Stimulated activated CD4-positive, alpha-beta T cell treated with anti-CD3 and anti-CD28 coated beads, Interleukin-15, amount 100 ng/mL, for 1 hour (primary cell): ENCODE data around the gene PTPRN2.

ENCODE experiments used
- DNase-seq, 2 donors: peaks; one replicate each; pipeline ENCODE4 v3.0.0-alpha.2; 2020; ENCODE audit warnings: low read depth in 1 of 2, low spot score in 1 of 2

PTPRN2 gene

DNA sequence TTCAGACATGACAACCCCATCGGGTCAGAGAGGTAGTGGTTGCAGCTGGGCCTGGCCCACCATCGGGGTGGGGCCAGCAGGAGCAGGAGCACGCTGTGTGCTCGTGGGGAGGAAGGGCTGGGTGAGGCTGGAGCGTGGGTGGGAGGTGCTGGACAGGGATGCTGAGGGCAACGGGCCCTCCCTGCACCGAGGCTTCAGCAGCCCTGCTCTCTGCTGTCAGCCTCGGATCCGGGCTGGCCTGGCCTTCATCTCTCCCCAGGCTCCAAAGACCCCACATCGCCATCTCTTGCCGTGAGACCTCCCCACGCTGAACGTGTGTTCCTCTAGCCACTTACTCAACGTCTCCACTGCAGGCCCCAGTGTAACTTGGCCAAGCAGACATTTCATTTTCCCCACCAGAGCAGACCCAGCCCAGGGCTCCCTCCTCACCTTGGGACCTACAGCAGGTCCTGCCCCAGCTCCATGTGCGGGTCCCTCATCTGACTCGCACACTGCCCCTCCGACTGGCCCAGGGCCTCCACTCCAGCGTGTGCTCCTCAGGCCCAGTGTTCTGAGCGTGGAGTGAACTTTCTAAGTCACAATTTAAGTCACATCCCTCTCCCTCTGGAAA is 788.4 kb downstream of the PTPRN2 start:
- no peak for DNase-seq

GRCh38 chr7:157797361-157797760 is 790.3 kb downstream of the PTPRN2 start:
- DNase-seq, result no peak

GRCh38 chr7:157796846-157797245 is 790.8 kb downstream of the PTPRN2 start:
- DNase-seq, result no peak

DNA sequence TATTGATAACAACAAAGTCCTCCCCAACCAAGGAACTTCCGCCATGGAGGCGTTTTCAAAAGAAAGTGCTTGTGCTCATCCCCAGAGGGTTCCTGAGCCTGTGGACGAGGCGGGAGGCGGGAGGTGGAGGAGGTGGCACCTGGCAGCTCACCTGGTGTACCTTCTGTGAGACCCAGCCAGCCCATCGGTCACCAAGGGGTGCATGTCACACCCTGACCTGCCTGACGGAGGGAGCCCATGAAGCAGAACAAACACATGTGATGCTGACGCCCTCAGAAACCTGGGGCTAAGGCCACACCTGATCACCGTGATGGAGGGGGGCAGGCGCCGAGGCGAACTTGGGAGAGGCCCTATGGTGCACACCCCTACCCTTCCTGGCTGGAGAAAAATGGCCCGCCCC is 792.0 kb downstream of the PTPRN2 start:
- DNase-seq, result no peak

DNA sequence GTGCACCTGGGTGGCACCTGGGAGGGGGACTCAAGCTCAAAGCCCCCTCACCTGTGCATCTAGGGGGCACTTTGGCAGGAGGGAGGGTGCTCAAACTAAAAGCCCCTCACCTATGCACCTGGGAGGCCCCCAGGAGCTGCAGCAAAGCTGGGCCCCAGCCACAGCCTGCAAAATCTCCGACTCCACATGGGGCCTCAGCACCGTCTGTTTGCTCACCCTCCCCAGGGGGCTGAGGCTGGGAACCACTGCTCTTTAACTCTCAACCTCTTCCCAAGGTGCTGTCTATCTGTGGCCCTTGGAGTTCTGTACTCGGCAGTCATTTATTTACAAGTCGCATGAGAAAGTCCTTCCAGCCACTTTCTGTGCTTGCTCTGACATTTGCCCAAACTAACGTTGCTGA is 792.4 kb downstream of the PTPRN2 start:
- DNase-seq, result no peak

GRCh38 chr7:157794746-157795065 is 792.9 kb downstream of the PTPRN2 start:
- DNase-seq, result no peak

DNA sequence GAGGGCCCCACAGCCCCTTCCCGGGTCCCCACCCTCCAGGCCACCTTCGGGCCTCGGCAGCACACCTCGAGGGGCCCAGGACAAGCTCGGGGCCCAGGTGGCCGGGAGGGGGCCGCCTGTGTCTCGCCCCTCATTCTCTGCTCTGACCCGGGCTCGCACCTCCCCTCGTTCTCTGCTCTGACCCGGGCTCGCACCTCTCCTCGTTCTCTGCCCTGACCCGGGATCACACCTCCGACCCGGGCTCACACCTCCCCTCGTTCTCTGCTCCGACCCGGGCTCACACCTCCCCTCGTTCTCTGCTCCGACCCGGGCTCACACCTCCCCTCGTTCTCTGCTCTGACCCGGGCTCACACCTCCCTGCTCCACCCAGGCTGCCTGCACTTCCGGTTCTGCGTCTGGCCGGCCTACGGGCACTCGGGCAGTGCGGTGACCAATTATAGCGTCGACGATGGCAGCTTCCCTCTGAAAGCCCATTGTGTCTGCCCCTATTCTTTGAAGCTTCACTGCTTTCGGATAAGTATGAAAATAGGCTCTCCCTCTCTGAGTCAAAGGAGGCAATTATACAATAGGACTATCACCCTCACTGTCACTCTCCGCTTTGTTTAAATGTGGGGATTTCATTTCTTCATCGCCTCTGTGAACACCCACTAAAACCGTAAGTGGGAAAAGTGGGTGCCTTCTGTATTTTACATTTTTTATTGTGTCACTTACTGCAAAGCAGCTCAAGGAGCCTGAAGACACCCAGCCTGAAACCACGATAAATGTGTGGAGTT is 793.5 kb downstream of the PTPRN2 start:
- no peak for DNase-seq

DNA sequence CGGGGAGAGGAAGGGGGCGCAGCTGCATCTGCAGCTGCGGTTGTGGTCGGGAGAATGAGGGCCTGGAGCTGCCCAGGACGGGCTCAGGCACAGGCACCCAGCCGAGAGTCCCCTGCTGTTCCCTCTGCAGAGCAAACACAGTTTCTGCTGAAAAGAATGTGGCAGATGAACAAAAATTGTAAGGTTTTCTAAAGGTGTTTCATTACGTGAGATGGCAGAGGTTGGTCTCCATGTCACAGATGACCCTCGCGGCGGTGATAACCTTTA is 794.6 kb downstream of the PTPRN2 start:
- DNase-seq, result no peak

DNA sequence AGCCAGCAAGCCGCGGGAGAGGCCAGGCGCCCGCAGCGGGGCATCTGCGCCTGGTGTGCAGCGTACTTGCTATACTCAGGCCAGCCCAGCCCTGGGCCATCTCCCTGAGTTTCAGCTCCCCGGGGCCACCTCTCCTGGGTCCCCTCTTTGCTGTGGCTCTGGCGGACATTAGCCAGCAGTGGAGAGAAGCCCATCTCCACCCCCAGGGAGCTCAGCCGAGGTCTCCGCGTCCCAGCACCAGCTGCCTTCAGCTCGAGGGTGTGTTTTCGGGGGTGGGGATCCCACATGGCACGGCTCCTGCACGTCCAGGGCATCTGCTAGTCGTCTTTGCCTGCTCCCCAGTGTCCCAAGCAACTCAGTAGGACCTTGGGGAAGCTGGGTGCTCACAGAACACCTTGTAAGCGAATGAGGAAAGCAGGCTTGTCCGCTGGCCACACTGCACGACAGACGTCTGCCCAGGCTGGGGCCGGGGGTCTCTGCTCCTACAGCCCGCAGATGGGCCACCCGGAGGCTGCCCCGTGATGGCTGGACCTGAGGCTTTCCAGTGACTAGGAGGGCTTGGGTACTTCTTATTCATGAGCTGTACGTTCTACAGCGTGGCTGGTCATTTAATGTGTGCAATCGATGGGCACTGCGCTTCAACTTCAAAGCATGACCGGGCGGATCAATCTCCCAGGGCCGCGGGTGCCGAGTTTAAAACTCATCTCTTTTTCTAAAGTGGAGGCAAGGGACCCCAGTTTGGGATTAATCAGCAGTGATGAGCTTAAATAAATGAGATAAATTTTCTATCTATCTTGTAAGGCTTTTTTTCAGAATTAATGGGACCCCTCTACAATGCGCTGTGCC is 795.2 kb downstream of the PTPRN2 start:
- no peak for DNase-seq

DNA sequence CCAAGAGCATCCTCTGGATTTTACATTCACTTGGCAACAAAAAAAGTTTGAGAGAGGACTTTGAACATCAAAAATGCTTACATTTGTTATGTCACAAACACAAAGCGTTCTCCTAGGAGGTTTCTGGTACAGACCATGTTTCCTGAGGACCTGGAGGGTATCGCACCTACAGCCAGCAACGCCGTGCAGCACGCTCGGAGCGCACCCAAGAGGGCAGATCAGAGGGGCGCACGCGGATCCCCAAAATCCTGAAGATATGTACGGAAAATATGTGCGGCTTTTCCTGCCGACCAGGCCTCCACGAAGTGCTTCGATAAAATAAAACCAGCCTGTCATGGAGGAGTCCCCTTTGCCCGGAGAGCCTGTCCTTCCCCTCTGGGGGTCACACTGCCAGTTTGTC is 796.0 kb downstream of the PTPRN2 start:
- no peak for DNase-seq

- DNase-seq, result no peak
Measured at GRCh38 chr7:157791261-157791660, 796.4 kb downstream of the PTPRN2 start.

DNA sequence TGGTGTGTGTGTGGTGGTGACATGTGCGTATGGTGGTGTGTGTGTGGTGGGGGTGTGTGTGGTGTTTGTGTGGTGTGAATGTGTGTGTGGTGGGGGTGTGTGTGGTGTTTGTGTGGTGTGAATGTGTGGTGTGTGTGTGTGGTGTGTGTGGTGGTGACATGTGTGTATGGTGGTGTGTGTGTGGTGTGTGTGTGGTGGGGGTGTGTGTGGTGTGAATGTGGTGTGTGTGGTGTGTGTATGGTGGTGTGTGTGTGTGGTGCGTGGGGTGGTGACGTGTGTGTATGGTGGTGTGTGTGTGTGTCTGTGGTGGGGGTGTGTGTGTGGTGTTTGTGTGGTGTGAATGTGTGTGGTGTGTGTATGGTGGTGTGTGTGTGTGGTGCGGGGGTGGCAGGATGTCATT is 797.7 kb downstream of the PTPRN2 start:
- DNase-seq, result no peak

DNA sequence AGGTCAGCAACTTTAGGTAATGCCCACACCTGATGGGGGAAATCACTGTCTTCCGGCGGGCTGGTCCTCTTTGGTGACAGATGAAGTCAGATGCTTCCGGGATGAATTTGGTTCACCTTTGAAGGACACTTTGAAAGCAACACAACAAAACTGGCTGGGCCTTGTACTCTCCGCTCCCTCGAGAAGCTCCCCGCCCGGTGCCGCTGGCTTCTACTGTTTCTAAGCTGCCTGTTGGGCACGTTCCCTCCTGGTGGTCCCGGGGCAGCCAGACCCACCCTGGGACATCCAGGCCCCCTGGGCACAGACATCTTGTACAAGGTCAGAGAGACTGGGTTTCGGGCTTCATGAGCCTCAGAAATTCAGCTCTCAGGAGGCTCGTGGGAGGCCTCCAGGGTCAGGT is 798.5 kb downstream of the PTPRN2 start:
- no peak for DNase-seq

DNA sequence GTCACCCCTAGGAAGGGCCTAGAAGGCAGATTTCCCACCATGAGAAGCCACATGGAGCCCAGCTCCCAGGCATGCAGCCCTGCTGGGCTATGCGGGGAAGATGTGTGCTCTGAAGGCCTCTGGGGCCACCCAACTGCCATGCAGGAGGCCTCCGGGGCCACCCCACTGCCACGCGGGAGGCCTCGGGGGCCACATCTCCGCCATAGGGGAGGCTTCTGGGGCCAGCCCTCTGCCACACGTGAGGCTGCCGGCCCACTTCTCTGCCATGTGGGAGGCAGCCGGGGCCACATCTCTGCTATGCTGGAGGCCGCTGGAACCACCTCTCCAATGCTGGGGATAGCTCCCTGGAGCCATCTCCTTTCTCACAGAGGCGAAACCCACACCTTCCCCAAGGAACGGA is 799.0 kb downstream of the PTPRN2 start:
- DNase-seq, result no peak

GRCh38 chr7:157787275-157787701 is 800.3 kb downstream of the PTPRN2 start:
- no peak for DNase-seq

GRCh38 chr7:157786375-157787274 is 801.0 kb downstream of the PTPRN2 start:
- no peak for DNase-seq

DNA sequence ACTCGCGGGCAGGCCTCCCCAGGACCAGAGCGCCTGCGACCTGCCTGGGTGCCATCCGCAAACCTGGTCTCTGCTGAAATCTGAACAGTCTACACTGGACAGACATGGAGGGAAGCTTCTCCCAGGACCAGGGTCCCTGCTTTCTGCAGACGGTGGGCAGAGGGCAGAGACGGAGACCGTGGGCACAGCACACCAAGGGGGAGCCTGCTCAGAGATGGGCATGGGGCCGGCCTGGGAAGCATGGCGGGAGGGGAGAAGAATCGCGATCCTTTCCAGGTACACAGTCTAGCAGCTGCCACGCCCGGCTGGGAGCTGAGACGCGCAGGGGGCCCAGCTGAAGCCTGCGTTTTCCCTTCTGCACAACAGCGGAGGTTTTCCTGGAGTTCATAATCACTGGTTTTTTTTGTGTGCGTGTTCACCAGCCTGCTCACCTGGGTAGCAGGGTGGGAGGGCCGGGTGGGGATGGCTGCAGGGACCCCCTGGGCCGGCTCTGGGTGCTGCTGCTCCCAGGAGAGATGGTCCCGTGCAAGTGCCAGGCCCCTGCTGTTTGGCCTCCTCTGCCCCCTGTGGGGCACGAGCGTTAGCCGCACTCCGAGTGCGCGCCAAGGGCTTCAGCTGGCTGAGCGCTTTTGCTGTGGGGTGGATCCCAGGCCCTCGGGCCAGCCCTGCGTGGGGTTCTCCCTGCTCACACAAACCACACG is 802.0 kb downstream of the PTPRN2 start:
- no peak for DNase-seq

- DNase-seq, result no peak
Measured at GRCh38 chr7:157784979-157785441, 802.6 kb downstream of the PTPRN2 start.

- DNase-seq, result no peak
Measured at GRCh38 chr7:157784041-157784835, 803.4 kb downstream of the PTPRN2 start.

DNA sequence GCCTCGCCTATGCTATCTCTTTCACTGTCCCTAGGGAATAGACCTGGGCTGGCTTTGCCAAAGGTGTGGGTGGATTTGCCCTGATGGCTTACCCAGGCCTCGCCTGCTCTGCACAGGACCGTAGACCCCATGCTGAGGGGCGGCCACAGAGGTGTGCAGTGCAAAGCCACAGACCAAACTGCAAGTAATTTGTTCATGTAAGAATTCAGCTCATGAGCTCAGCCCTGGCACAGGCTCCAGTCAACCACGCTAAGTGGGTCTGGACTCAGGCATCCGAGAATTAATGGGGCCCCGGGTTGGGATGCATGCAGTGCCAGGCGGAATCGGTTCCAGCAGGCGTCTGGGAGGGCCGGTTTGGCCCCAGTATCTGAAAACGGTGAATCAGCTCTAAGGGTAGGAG is 805.6 kb downstream of the PTPRN2 start:
- DNase-seq, result no peak
